H1 (cell line): ENCODE measurements around the gene KLRC2. TPM values are rescaled to one million over a fixed set of nuclear protein-coding genes. Genes with fewer than 3 reads are reported as not detected.

Experiments used
- CTCF ChIA-PET: fragments of 300-600 bp; sonication (Branson Sonifier 250); formaldehyde crosslinking; loops from one replicate; lab custom pipeline; 2021; ENCODE audit not compliant: partially characterized antibody; lab: Charles Lee
- POLR2A ChIA-PET: fragments of 300-600 bp; sonication (Branson Sonifier 250); formaldehyde crosslinking; loops from one replicate; lab custom pipeline; 2021; ENCODE audit warnings: inconsistent platforms; ENCODE audit not compliant: partially characterized antibody; lab: Charles Lee
- DNase-seq, 2 experiments: peaks; one replicate each; pipeline versions ENCODE4 v3.0.0 to v3.0.0-alpha.2; 2010 to 2022; ENCODE audit warnings: low spot score in 2 of 2, low read depth in 1 of 2, mixed read lengths in 1 of 2
- FAIRE-seq: peaks from 2 replicates; lab custom pipeline; 2011; peaks lifted over from hg19 to GRCh38; lab: Jason Lieb, UNC
- H2AFZ ChIP-seq: 2 replicates; pipeline ENCODE4 v1.8.1; 2012; ENCODE audit warnings: low read length, inconsistent platforms
- H2AK5ac ChIP-seq: 2 replicates; pipeline ENCODE4 v1.6.1; 2013; ENCODE audit warnings: low read depth, low read length
- H2BK120ac ChIP-seq: replicated peaks from 2 replicates; pipeline ENCODE3; 2013; ENCODE audit warnings: low read depth, low read length, inconsistent platforms
- H2BK12ac ChIP-seq: 2 replicates; pipeline ENCODE4 v1.6.1; 2013; ENCODE audit warnings: low read depth, low read length
- H2BK15ac ChIP-seq: 2 replicates; pipeline ENCODE4 v1.6.1; 2013; ENCODE audit warnings: low read length
- H2BK20ac ChIP-seq: 2 replicates; pipeline ENCODE4 v1.6.1; 2013; ENCODE audit warnings: low read length
- H2BK5ac ChIP-seq: 2 replicates; pipeline ENCODE4 v1.6.1; 2013; ENCODE audit warnings: low read depth, low read length
- H3K14ac ChIP-seq: 2 replicates; pipeline ENCODE4 v1.6.1; 2013; ENCODE audit warnings: inconsistent platforms; ENCODE audit not compliant: insufficient read length
- H3K18ac ChIP-seq: 2 replicates; pipeline ENCODE4 v1.6.1; 2013; ENCODE audit warnings: low read length; ENCODE audit errors: extremely low read depth
- H3K23ac ChIP-seq: 2 replicates; pipeline ENCODE4 v1.6.1; 2013; ENCODE audit warnings: inconsistent platforms; ENCODE audit not compliant: insufficient read length
- H3K23me2 ChIP-seq: 2 replicates; pipeline ENCODE4 v1.6.1; 2013; ENCODE audit warnings: low read depth, low read length
- H3K27ac ChIP-seq: 2 replicates; pipeline ENCODE4 v1.6.1; 2011; ENCODE audit warnings: low read depth, low read length, inconsistent platforms
- H3K27me3 ChIP-seq, 4 experiments: replicated peaks in 1 of 4; 1 replicate in 1 of 4; 2 replicates in 3 of 4; pipeline versions ENCODE4 v1.6.1 to v1.8.1; 2011 to 2013; ENCODE audit warnings: low read length in 3 of 4, mild to moderate bottlenecking in 3 of 4, inconsistent platforms in 2 of 4, mixed read lengths in 2 of 4, moderate library complexity in 1 of 4; ENCODE audit not compliant: control insufficient read depth in 3 of 4, insufficient read depth in 3 of 4; ENCODE audit errors: extremely low read depth in 1 of 4
- H3K36me3 ChIP-seq, 4 experiments: 2 replicates each; pipeline versions ENCODE4 v1.6.1 to v1.8.1; 2011 to 2013; ENCODE audit warnings: mild to moderate bottlenecking in 4 of 4, low read length in 3 of 4, moderate library complexity in 2 of 4, control low read depth in 1 of 4, inconsistent platforms in 1 of 4; ENCODE audit not compliant: insufficient read depth in 4 of 4, control insufficient read depth in 2 of 4
- H3K4ac ChIP-seq: replicated peaks from 2 replicates; pipeline ENCODE3; 2013; ENCODE audit warnings: low read length, low read depth, mixed read lengths, inconsistent platforms; ENCODE audit not compliant: insufficient read length
- H3K4me1 ChIP-seq, 4 experiments: replicated peaks in 1 of 4; 1 replicate in 1 of 4; 2 replicates in 3 of 4; pipeline versions ENCODE4 v1.6.1 to v1.8.1; 2011 to 2013; ENCODE audit warnings: low read length in 3 of 4, inconsistent platforms in 2 of 4, mixed read lengths in 1 of 4; ENCODE audit not compliant: insufficient read depth in 4 of 4, control insufficient read depth in 3 of 4
- H3K4me2 ChIP-seq, 2 experiments: 2 replicates each; pipeline versions ENCODE4 v1.6.1 to v1.8.1; 2011 to 2013; ENCODE audit warnings: low read depth in 2 of 2, low read length in 2 of 2, control low read depth in 1 of 2, inconsistent platforms in 1 of 2, mild to moderate bottlenecking in 1 of 2; ENCODE audit not compliant: insufficient read depth in 1 of 2
- H3K4me3 ChIP-seq, 4 experiments: fragments of 200-600, 300-600 bp in 1 of 4; sonication (generic), shearing (Covaris generic), sonication (Bioruptor Twin) in 1 of 4; 2 replicates each; pipeline versions ENCODE4 v1.5.1 to v1.8.1; 2011 to 2016; ENCODE audit warnings: low read length in 4 of 4, low read depth in 3 of 4, control low read depth in 2 of 4, inconsistent platforms in 2 of 4, mild to moderate bottlenecking in 2 of 4, mixed read lengths in 1 of 4, moderate library complexity in 1 of 4; ENCODE audit not compliant: insufficient read depth in 2 of 4; ENCODE audit errors: extremely low read depth in 1 of 4
- H3K56ac ChIP-seq: replicated peaks from 2 replicates; pipeline ENCODE3; 2013; ENCODE audit warnings: low read depth, mild to moderate bottlenecking, mixed read lengths, low read length, inconsistent platforms; ENCODE audit not compliant: insufficient read length
- H3K79me1 ChIP-seq: 2 replicates; pipeline ENCODE4 v1.6.1; 2013; ENCODE audit warnings: low read depth, low read length, control low read depth
- H3K79me2 ChIP-seq, 2 experiments: 2 replicates each; pipeline versions ENCODE4 v1.6.1 to v1.8.1; 2012 to 2013; ENCODE audit warnings: low read length in 2 of 2, mild to moderate bottlenecking in 2 of 2, inconsistent platforms in 1 of 2; ENCODE audit not compliant: insufficient read depth in 2 of 2, control insufficient read depth in 1 of 2
- H3K9ac ChIP-seq, 4 experiments: replicated peaks in 1 of 4; 1 replicate in 1 of 4; 2 replicates in 3 of 4; pipeline versions ENCODE4 v1.6.1 to v1.8.1; 2011 to 2013; ENCODE audit warnings: low read depth in 3 of 4, low read length in 3 of 4, control low read depth in 2 of 4, mild to moderate bottlenecking in 2 of 4, moderate library complexity in 2 of 4, inconsistent platforms in 1 of 4; ENCODE audit errors: extremely low read depth in 1 of 4
- H3K9me3 ChIP-seq, 2 experiments: 2 replicates each; pipeline versions ENCODE4 v1.6.1 to v1.8.1; 2012 to 2013; ENCODE audit warnings: mild to moderate bottlenecking in 2 of 2, moderate library complexity in 2 of 2, control low read depth in 1 of 2, inconsistent platforms in 1 of 2, low read depth in 1 of 2, low read length in 1 of 2, mixed read lengths in 1 of 2; ENCODE audit not compliant: insufficient read depth in 2 of 2
- H4K20me1 ChIP-seq, 2 experiments: replicated peaks in 1 of 2; 2 replicates each; pipeline versions ENCODE3 to v1.8.1; 2011 to 2013; ENCODE audit warnings: inconsistent platforms in 2 of 2, low read length in 2 of 2, mild to moderate bottlenecking in 1 of 2; ENCODE audit not compliant: insufficient read depth in 2 of 2, control insufficient read depth in 1 of 2
- H4K5ac ChIP-seq: 2 replicates; pipeline ENCODE4 v1.6.1; 2013; ENCODE audit warnings: low read length, low read depth, mixed read lengths, inconsistent platforms; ENCODE audit not compliant: insufficient read length
- H4K8ac ChIP-seq: 2 replicates; pipeline ENCODE4 v1.8.0; 2013; ENCODE audit warnings: mild to moderate bottlenecking, moderate library complexity, low read length, inconsistent platforms; ENCODE audit not compliant: insufficient read depth; ENCODE audit errors: extremely low read depth
- H4K91ac ChIP-seq: replicated peaks from 2 replicates; pipeline ENCODE3; 2013; ENCODE audit warnings: low read length, mixed read lengths, inconsistent platforms; ENCODE audit not compliant: insufficient read length
- CREB1 ChIP-seq: IDR thresholded peaks from 2 replicates; pipeline ENCODE4 v1.6.1; 2012; ENCODE audit warnings: inconsistent platforms
- FOSL1 ChIP-seq: IDR thresholded peaks from 2 replicates; pipeline ENCODE4 v1.6.1; 2011; ENCODE audit warnings: mild to moderate bottlenecking, low read depth, low read length, moderate library complexity; ENCODE audit not compliant: insufficient read depth
- PHF8 ChIP-seq: fragments of 200-600 bp; sonication (generic); conservative IDR thresholded peaks from 2 replicates; pipeline ENCODE4 v1.7.1; 2012; ENCODE audit warnings: low read depth, mild to moderate bottlenecking, inconsistent platforms, low read length, moderate library complexity
- POLR2A ChIP-seq, 2 experiments: IDR thresholded peaks; 1 replicate in 1 of 2; 2 replicates in 1 of 2; pipeline ENCODE4 v1.6.1; 2011; ENCODE audit warnings: low read depth in 2 of 2, low read length in 2 of 2, mild to moderate bottlenecking in 2 of 2; ENCODE audit errors: control extremely low read depth in 1 of 2
- RAD21 ChIP-seq, 2 experiments: IDR thresholded peaks in 1 of 2; conservative IDR thresholded peaks in 1 of 2; 2 replicates each; pipeline ENCODE4 v1.6.1; 2011; ENCODE audit warnings: low read depth in 2 of 2, low read length in 2 of 2, improper control_type of control experiment in 1 of 2, inconsistent platforms in 1 of 2, mild to moderate bottlenecking in 1 of 2, moderate library complexity in 1 of 2
- RFX5 ChIP-seq: IDR thresholded peaks from 2 replicates; pipeline ENCODE4 v1.6.1; 2011; ENCODE audit warnings: low read depth, low read length, improper control_type of control experiment, borderline replicate concordance
- SRF ChIP-seq: IDR thresholded peaks from 2 replicates; pipeline ENCODE4 v1.6.1; 2011; ENCODE audit warnings: mild to moderate bottlenecking, low read depth, low read length, moderate library complexity
- TBP ChIP-seq: IDR thresholded peaks from 2 replicates; pipeline ENCODE4 v1.6.1; 2011; ENCODE audit warnings: low read depth, low read length, improper control_type of control experiment
- TCF12 ChIP-seq: IDR thresholded peaks from 2 replicates; pipeline ENCODE4 v1.6.1; 2011; ENCODE audit warnings: low read depth, mild to moderate bottlenecking, low read length
- WGBS, 2 experiments: shearing (Covaris generic) in 1 of 2; methylation state at CpG; one replicate each; pipeline versions ENCODE4 v1.1.6 to v1.1.7; 2013 to 2015; ENCODE audit warnings: low lambda C conversion rate in 2 of 2, mixed read lengths in 2 of 2, inconsistent platforms in 1 of 2, low coverage in 1 of 2, missing lambda C conversion rate in 1 of 2; ENCODE audit not compliant: insufficient replicate concordance in 2 of 2, insufficient coverage in 1 of 2, insufficient read length in 1 of 2; ENCODE audit errors: extremely low coverage in 1 of 2, missing lambda C conversion rate in 1 of 2; 5-methylcytosine and 5-hydroxymethylcytosine counted together
- polyA plus RNA-seq, 7 experiments: library from polyadenylated mRNA; depleted of rRNA in 3 of 7; stranded (reverse) in 5 of 7; unstranded in 2 of 7; fragments of >200 nt in 5 of 7; fragments of 200-250 nt in 2 of 7; gene quantifications; 1 replicate in 5 of 7; 2 replicates in 1 of 7; 4 replicates in 1 of 7; pipeline versions ENCODE4 v1.2.1 to v1.2.3, GENCODE V29; 2011 to 2013; ENCODE audit warnings: missing spikeins in 2 of 7, mixed read lengths in 2 of 7
- total RNA-seq: library from RNA; stranded (reverse); fragmentation: NEBNext Ultra II Directional; extraction: Animal tissue kit (Norgen Biotek cat#: 25700); gene quantifications from 2 replicates; pipeline ENCODE4 v1.2.1, GENCODE V29; 2021

Gene KLRC2
- total and polyA plus RNA-seq, 2 of the 8 experiments (the other 6 are each of a cell fraction or from before 2014, with no cell fraction given), result not detected

GRCh38 chr12:10454531-10454930 is 18.7 kb upstream of the KLRC2 start:
- H3K56ac ChIP-seq, result no peak overlapping the region
- H3K79me2 ChIP-seq, result no peaks in the 10 kb centered on the region
- CTCF ChIA-PET, result no interaction called here
- no peak overlapping the region for H2BK120ac ChIP-seq
- H3K4me3 ChIP-seq, result no peak overlapping the region
- FAIRE-seq (no peak), DNase-seq (no peak)
- H3K27ac ChIP-seq, result no peak overlapping the region
- H2BK12ac ChIP-seq, result no peak overlapping the region
- no peak overlapping the region for H3K23ac ChIP-seq
- H2AFZ ChIP-seq, result no peak overlapping the region
- no peak overlapping the region for H3K4ac ChIP-seq
- H2BK20ac ChIP-seq, result no peak overlapping the region
- H3K4me1 ChIP-seq, result peaks cover 0 to 3% (median 0%) of the 10 kb centered on the region in 4 experiments; a peak in 1 of 7 replicates
- no peak overlapping the region for H2AK5ac ChIP-seq
- no peaks in the 10 kb centered on the region for H3K23me2 ChIP-seq
- H3K36me3 ChIP-seq, result no peaks in the 10 kb centered on the region
- H3K9ac ChIP-seq, result no peak overlapping the region
- H3K18ac ChIP-seq, result no peak overlapping the region
- no peak overlapping the region for H4K8ac ChIP-seq
- no peaks in the 10 kb centered on the region for H4K20me1 ChIP-seq
- H3K9me3 ChIP-seq, result 0 out of 4 replicates have a peak, but pooled peaks cover 0 to 3% of the 10 kb centered on the region in 2 experiments
- H3K14ac ChIP-seq, result no peak overlapping the region
- no peak overlapping the region for H4K91ac ChIP-seq
- H3K4me2 ChIP-seq, result no peak overlapping the region
- no peak overlapping the region for H2BK5ac ChIP-seq
- no peak overlapping the region for H4K5ac ChIP-seq
- 93% methylated on average over 1 of the region's 1 CpG; no CpG with 5 or more reads in 1 of the 2 experiments for WGBS, 2 experiments
- POLR2A ChIA-PET, result no interaction called here
- peaks cover 0 to 2% (median 0%) of the 10 kb centered on the region in 4 experiments; a peak in 1 of 7 replicates for H3K27me3 ChIP-seq
- H2BK15ac ChIP-seq, result no peak overlapping the region
- H3K79me1 ChIP-seq, result no peaks in the 10 kb centered on the region
- TF ChIP-seq TBP (no peak), RFX5 (no peak), CREB1 (no peak), PHF8 (no peak), FOSL1 (no peak), TCF12 (no peak), SRF (no peak), POLR2A (IDR thresholded peaks at IDR 0.05; ENCODE audit: control extremely low read depth in 1 of 2, low read depth in 2 of 2, low read length in 2 of 2) (no peak), RAD21 (IDR thresholded peaks at IDR 0.05 in 1 of 2, conservative IDR thresholded peaks at IDR 0.05 in 1 of 2; ENCODE audit: low read depth in 2 of 2, low read length in 2 of 2) (no peak)
